HEK293 (cell line): Measurements from ENCODE around the gene OCRL.
A peak's percentile ranks its signal among the peaks of the same experiment; 100 is the strongest.

Experiments
- KLF17 ChIP-seq: fragments of 450-650 bp; formaldehyde crosslinking; IDR thresholded peaks from 2 replicates; pipeline ENCODE4 v1.5.1; 2016; ENCODE audit warnings: missing biosample characterization, missing genetic modification characterization
- PRDM10 ChIP-seq: fragments of 450-650 bp; formaldehyde crosslinking; IDR thresholded peaks from 2 replicates; pipeline ENCODE4 v1.5.1; 2016; ENCODE audit warnings: missing biosample characterization, missing genetic modification characterization
- WT1 ChIP-seq: fragments of 450-650 bp; formaldehyde crosslinking; IDR thresholded peaks from 2 replicates; pipeline ENCODE4 v1.5.1; 2016; ENCODE audit warnings: missing biosample characterization, missing genetic modification characterization
- YY2 ChIP-seq: fragments of 450-650 bp; formaldehyde crosslinking; IDR thresholded peaks from 2 replicates; pipeline ENCODE4 v1.5.1; 2016; ENCODE audit warnings: missing biosample characterization, missing genetic modification characterization
- ZNF10 ChIP-seq: fragments of 450-650 bp; formaldehyde crosslinking; IDR thresholded peaks from 2 replicates; pipeline ENCODE4 v1.5.1; 2017; ENCODE audit warnings: missing biosample characterization, missing genetic modification characterization
- ZNF112 ChIP-seq: fragments of 450-650 bp; formaldehyde crosslinking; IDR thresholded peaks from 2 replicates; pipeline ENCODE4 v1.5.0; 2017; ENCODE audit warnings: missing biosample characterization, missing genetic modification characterization
- ZNF274 ChIP-seq, 2 experiments: fragments of 200-500 bp in 1 of 2; fragments of 450-650 bp in 1 of 2; sonication (Bioruptor generic) in 1 of 2; formaldehyde crosslinking in 1 of 2; IDR thresholded peaks; 2 replicates each; pipeline versions ENCODE4 v1.5.1 to v1.6.1; 2014 to 2016; ENCODE audit warnings: borderline replicate concordance in 1 of 2, inconsistent platforms in 1 of 2, low read length in 1 of 2, missing biosample characterization in 1 of 2, missing genetic modification characterization in 1 of 2
- ZNF280D ChIP-seq: fragments of 450-650 bp; formaldehyde crosslinking; IDR thresholded peaks from 2 replicates; pipeline ENCODE4 v1.5.1; 2016; ENCODE audit warnings: missing biosample characterization, missing genetic modification characterization
- ZNF423 ChIP-seq: fragments of 450-650 bp; formaldehyde crosslinking; IDR thresholded peaks from 2 replicates; pipeline ENCODE4 v1.5.1; 2016; ENCODE audit warnings: missing biosample characterization, missing genetic modification characterization
- ZNF555 ChIP-seq: fragments of 450-650 bp; formaldehyde crosslinking; conservative IDR thresholded peaks from 2 replicates; pipeline ENCODE4 v1.5.1; 2017; ENCODE audit warnings: missing biosample characterization, mild to moderate bottlenecking, missing genetic modification characterization, inconsistent platforms
- ZNF558 ChIP-seq: fragments of 450-650 bp; formaldehyde crosslinking; IDR thresholded peaks from 2 replicates; pipeline ENCODE4 v1.5.1; 2016; ENCODE audit warnings: missing biosample characterization, missing genetic modification characterization
- ZNF585B ChIP-seq: fragments of 450-650 bp; formaldehyde crosslinking; IDR thresholded peaks from 2 replicates; pipeline ENCODE4 v1.5.1; 2016; ENCODE audit warnings: missing biosample characterization, missing genetic modification characterization
- ZNF777 ChIP-seq: fragments of 450-650 bp; formaldehyde crosslinking; IDR thresholded peaks from 2 replicates; pipeline ENCODE4 v1.5.1; 2017; ENCODE audit warnings: missing biosample characterization, missing genetic modification characterization, borderline replicate concordance
- TF ChIP-seq, protein P1 (sequence below): fragments of 450-650 bp; formaldehyde crosslinking; IDR thresholded peaks from 2 replicates; pipeline ENCODE4 v1.5.1; 2016; ENCODE audit warnings: missing biosample characterization, missing genetic modification characterization
- TF ChIP-seq, protein P2 (sequence below): fragments of 450-650 bp; formaldehyde crosslinking; IDR thresholded peaks from 2 replicates; pipeline ENCODE4 v1.5.1; 2016; ENCODE audit warnings: missing biosample characterization, missing genetic modification characterization
- TF ChIP-seq, protein P3 (sequence below): fragments of 450-650 bp; formaldehyde crosslinking; IDR thresholded peaks from 2 replicates; pipeline ENCODE4 v1.5.1; 2016; ENCODE audit warnings: missing biosample characterization, missing genetic modification characterization

The OCRL gene

DNA sequence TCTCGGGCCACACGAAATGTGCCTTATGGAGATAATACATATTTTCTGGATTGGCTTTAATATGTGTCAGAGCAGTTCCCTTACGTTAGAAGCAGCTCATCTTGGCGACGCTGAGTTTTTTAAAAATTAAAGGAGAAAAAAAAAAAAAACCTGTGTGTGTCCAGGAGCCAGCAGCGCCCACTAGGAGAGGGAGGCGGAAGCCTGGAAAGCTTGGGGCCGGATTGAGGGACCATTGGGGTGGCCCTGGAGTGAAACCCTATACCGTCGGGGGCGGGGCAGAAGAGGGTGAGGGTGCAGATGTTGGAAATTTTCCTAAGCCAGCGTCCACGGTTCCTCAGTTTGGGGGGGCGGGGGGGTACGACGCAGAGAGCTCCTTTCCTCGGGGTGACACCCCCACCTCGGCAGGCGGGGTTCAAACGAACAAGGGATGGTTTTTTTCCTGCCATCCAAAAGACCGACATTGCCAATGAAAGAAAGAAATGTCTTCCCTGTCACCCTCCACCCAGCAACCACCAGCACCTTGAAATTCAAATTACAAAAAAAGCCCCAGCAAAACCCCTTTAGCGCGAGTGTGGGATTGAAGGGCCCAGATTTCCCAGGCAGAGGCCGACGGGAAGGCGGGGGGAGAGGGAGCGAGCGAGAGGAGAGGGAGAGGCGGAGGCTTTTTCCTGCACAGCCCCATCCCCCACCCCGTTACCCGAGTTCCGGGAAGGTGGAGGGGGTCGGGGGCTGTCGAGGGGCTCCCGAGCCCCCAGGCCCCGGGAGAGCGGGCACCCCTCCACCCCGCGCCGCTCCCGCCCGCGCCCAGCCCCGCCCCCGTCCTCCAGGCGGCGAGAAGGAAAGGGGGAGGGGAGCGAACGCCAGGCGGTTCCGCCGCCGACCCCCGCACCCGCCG is 17.6 kb upstream of the OCRL start (continued):
- TF ChIP-seq ZNF274 (IDR thresholded peaks at IDR 0.05; ENCODE audit: low read length) (no peak), ZNF274 (tag by site-specific recombination; IDR thresholded peaks at IDR 0.05; ENCODE audit: borderline replicate concordance) (no peak), ZNF777 (tag by site-specific recombination) (no peak), ZNF585B (no peak), ZNF10 (tag by site-specific recombination) (no peak), YY2 (tag by site-specific recombination) (no peak), ZNF558 (no peak), ZNF555 (no peak), ZNF423 (tag by site-specific recombination) (no peak), WT1 (tag by site-specific recombination) (no peak), KLF17 (tag by site-specific recombination) (no peak), PRDM10 (tag by site-specific recombination) (peak; percentile 68), ZNF280D (tag by site-specific recombination) (no peak), ZNF112 (tag by site-specific recombination) (no peak)
- TF ChIP-seq, protein P1, sequence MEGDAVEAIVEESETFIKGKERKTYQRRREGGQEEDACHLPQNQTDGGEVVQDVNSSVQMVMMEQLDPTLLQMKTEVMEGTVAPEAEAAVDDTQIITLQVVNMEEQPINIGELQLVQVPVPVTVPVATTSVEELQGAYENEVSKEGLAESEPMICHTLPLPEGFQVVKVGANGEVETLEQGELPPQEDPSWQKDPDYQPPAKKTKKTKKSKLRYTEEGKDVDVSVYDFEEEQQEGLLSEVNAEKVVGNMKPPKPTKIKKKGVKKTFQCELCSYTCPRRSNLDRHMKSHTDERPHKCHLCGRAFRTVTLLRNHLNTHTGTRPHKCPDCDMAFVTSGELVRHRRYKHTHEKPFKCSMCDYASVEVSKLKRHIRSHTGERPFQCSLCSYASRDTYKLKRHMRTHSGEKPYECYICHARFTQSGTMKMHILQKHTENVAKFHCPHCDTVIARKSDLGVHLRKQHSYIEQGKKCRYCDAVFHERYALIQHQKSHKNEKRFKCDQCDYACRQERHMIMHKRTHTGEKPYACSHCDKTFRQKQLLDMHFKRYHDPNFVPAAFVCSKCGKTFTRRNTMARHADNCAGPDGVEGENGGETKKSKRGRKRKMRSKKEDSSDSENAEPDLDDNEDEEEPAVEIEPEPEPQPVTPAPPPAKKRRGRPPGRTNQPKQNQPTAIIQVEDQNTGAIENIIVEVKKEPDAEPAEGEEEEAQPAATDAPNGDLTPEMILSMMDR = no peak
- TF ChIP-seq, protein P2, sequence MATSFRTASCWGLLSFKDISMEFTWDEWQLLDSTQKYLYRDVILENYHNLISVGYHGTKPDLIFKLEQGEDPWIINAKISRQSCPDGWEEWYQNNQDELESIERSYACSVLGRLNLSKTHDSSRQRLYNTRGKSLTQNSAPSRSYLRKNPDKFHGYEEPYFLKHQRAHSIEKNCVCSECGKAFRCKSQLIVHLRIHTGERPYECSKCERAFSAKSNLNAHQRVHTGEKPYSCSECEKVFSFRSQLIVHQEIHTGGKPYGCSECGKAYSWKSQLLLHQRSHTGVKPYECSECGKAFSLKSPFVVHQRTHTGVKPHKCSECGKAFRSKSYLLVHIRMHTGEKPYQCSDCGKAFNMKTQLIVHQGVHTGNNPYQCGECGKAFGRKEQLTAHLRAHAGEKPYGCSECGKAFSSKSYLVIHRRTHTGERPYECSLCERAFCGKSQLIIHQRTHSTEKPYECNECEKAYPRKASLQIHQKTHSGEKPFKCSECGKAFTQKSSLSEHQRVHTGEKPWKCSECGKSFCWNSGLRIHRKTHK (tag by site-specific recombination) = no peak
- TF ChIP-seq, protein P3, sequence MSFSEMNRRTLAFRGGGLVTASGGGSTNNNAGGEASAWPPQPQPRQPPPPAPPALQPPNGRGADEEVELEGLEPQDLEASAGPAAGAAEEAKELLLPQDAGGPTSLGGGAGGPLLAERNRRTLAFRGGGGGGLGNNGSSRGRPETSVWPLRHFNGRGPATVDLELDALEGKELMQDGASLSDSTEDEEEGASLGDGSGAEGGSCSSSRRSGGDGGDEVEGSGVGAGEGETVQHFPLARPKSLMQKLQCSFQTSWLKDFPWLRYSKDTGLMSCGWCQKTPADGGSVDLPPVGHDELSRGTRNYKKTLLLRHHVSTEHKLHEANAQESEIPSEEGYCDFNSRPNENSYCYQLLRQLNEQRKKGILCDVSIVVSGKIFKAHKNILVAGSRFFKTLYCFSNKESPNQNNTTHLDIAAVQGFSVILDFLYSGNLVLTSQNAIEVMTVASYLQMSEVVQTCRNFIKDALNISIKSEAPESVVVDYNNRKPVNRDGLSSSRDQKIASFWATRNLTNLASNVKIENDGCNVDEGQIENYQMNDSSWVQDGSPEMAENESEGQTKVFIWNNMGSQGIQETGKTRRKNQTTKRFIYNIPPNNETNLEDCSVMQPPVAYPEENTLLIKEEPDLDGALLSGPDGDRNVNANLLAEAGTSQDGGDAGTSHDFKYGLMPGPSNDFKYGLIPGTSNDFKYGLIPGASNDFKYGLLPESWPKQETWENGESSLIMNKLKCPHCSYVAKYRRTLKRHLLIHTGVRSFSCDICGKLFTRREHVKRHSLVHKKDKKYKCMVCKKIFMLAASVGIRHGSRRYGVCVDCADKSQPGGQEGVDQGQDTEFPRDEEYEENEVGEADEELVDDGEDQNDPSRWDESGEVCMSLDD = peak; percentile 59; the same call in 1 of the 2 replicates
